ENCODE results near the gene KLHL22.

Gene KLHL22

DNA sequence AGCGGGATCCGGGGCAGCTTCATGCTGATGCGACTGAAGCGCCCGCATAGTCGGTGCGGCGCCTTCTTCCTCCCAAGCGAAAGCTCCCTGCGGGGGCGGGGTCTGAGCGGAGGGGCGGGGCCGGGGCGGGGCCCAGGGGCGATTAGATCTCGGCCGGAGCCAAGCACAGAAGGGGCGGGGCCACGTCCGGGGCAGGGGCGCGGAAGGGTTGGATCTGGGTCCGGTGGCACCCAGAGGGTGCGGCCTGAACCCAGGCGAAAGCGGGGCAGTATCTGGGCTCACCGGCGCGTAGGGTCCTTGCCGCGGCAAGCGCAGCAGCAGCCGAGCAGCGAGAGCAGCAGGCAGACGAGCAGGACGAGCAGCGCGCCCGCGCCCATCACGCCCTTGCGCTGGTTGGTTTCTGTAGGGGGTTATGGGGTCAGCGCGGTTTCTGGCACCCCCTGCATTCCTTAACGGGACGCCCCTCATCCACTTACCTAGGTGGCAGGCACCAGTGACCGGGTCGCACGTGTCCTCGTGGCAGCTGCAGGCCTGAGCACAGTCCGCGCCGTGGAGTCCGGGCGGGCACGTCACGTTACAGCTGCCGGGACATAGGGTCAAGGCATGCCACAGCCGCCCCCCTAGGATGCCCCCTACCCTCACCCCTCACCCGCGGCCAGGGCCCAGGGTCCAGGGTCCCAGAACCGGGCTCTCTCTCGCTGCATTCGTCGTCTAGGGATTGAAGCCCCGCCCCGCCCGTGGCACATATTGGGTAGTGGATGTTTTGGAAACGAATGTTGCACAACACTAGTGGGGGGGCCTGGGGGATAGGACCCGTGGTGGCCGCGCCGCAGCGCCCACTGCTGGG, 66.1 kb downstream of the KLHL22 start:
- TF ChIP-seq CTCF (IDR thresholded peaks at IDR 0.05) = no peak
- no peak for TF ChIP-seq ZFX (IDR thresholded peaks at IDR 0.05; ENCODE audit: borderline replicate concordance)
- no peak overlapping the region for H3K27ac ChIP-seq

DNA sequence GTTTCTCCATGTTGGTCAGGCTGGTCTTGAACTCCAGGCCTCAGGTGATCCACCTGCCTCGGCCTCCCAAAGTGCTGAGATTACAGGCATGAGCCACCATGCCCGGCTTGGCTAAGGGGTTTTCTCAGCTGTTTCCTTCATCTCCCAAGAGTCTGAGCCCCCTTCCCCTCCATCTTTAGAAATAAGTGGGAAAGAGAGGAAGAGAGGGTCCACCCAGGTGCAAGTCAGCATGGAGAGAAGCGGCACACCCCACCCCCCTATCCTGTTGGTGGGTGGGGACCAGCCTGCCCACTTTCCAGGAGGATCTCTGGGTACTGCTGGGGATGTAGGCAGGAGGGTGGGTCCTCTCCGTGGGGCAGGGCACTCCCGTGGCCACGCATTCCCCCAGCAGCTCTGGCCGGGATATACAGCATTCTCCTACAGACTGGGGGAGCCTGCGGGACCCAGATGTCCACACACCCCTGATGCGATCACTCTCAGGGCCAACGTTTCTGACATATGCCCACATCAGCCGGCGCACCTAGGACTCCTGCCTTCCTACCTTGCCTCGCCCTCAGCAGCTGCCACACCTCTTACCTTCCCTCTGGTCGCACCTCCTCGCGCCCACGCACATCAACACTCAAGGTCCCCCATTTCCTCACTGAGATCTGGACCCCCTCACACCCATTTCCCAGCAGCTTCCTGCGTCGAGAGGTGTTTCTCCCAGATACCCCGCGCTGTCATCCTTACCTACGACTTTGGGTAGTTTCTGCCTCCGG, 66.9 kb downstream of the KLHL22 start:
- no peak for TF ChIP-seq ZFX (IDR thresholded peaks at IDR 0.05; ENCODE audit: borderline replicate concordance)
- H3K27ac ChIP-seq = no peak overlapping the region

- no peak for TF ChIP-seq ZFX (IDR thresholded peaks at IDR 0.05; ENCODE audit: borderline replicate concordance)
- TF ChIP-seq CTCF (IDR thresholded peaks at IDR 0.05) = no peak
Measured at GRCh38 chr22:20427945-20428417, 67.6 kb downstream of the KLHL22 start.

DNA sequence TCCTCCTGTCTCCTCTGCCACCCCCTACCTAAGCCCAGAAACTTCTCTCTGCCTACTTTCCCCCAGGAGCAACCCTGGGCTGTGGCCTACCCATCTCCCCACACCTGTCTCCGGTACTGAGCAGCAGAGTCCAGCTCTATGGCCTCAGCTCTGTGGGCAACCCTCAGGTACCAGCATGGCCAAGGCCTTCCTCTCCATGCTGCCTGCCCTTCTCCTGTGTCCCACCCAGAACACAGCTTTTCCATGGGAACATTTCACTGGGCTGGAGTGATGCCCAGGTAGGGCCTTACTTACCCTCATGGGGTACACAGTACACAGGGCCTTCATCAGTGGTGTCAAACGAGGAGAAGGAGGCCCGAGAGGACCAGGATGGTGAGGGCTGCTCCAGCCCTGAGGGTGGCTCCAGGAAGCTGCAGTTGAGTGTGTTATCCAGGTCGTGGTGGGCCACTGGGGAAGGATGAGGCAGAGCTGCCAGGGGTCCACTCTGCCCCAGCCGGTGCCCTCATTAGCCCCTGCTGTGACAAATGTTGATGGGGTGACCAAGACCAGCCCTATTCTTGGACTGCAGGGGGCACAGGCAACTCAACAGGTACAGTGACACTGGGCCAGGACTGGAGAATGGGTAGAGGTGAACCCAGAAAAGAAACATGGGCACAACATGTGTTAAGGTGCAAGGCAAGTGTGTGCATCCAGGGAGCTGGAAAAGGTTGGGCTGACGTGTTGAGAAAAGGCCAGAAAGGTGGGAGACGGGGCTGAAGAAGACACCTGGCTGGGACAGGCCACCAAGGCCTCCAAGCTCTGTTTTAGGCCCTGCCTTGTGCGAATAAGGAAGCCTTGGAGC, 68.3 kb downstream of the KLHL22 start:
- TF ChIP-seq CTCF (IDR thresholded peaks at IDR 0.05) = no peak
- no peak for TF ChIP-seq ZFX (IDR thresholded peaks at IDR 0.05; ENCODE audit: borderline replicate concordance)
- H3K27ac ChIP-seq = no peak overlapping the region

More at GRCh38 chr22:20427945-20428417, 67.6 kb downstream of the KLHL22 start:
- H3K27ac ChIP-seq = no peak overlapping the region

GRCh38 chr22:20426259-20426615, 69.4 kb downstream of the KLHL22 start:
- H3K27ac ChIP-seq = no peak overlapping the region
- TF ChIP-seq ZFX (IDR thresholded peaks at IDR 0.05; ENCODE audit: borderline replicate concordance) = no peak
- no peak for TF ChIP-seq CTCF (IDR thresholded peaks at IDR 0.05)

- H3K27ac ChIP-seq = no peak overlapping the region
- TF ChIP-seq CTCF (IDR thresholded peaks at IDR 0.05) (no peak), ZFX (IDR thresholded peaks at IDR 0.05; ENCODE audit: borderline replicate concordance) (no peak)
Measured at GRCh38 chr22:20425566-20426258, 69.9 kb downstream of the KLHL22 start.
